GM12892 (cell line): ENCODE data around the gene PIGC.
"Not testable (repeated sequence)": the region's sequence is repeated elsewhere in the genome, so short reads cannot be mapped to it uniquely, and the experiment has no call there.

Experiments
- DNase-seq: peaks from one replicate; pipeline ENCODE4 v3.0.0; 2011; ENCODE audit not compliant: insufficient read length
- FAIRE-seq: peaks from 2 replicates; lab custom pipeline; 2011; peaks lifted over from hg19 to GRCh38; lab: Jason Lieb, UNC
- POLR2A ChIP-seq: IDR thresholded peaks from 2 replicates; pipeline ENCODE4 v1.6.1; 2011; ENCODE audit warnings: low read depth, low read length, control low read depth
- POLR2AphosphoS5 ChIP-seq: IDR thresholded peaks from 2 replicates; pipeline ENCODE4 v1.6.1; 2011; ENCODE audit warnings: low read depth, low read length, control low read depth
- TAF1 ChIP-seq: IDR thresholded peaks from 2 replicates; pipeline ENCODE4 v1.6.1; 2011; ENCODE audit warnings: low read depth, mild to moderate bottlenecking, control low read depth, low read length, borderline replicate concordance

Gene PIGC

GRCh38 chr1:172449585-172450523 lies 6.0 kb upstream of the PIGC start:
- FAIRE-seq (peak; percentile 68), DNase-seq (peak; percentile 24)
- TF ChIP-seq POLR2A (no peak), TAF1 (no peak), POLR2AphosphoS5 (no peak)

GRCh38 chr1:172448995-172449584 lies 5.2 kb upstream of the PIGC start:
- FAIRE-seq = no peak
- DNase-seq = no peak
- TF ChIP-seq POLR2A (no peak), TAF1 (no peak), POLR2AphosphoS5 (no peak)

GRCh38 chr1:172447641-172448040 lies 3.8 kb upstream of the PIGC start:
- TF ChIP-seq TAF1 = no peak
- no peak for TF ChIP-seq POLR2AphosphoS5
- no peak for TF ChIP-seq POLR2A
- no peak for DNase-seq
- no peak for FAIRE-seq

GRCh38 chr1:172446547-172446946 lies 2.7 kb upstream of the PIGC start:
- DNase-seq = no peak
- FAIRE-seq = no peak
- TF ChIP-seq TAF1 = no peak
- no peak for TF ChIP-seq POLR2AphosphoS5
- TF ChIP-seq POLR2A = no peak

- no peak for DNase-seq
- TF ChIP-seq POLR2A (no peak), TAF1 (no peak), POLR2AphosphoS5 (no peak)
- FAIRE-seq = no peak
Measured at GRCh38 chr1:172442843-172443565, 865 bp downstream of the PIGC start.

GRCh38 chr1:172442404-172442803 lies 1.5 kb downstream of the PIGC start:
- no peak for DNase-seq
- no peak for FAIRE-seq
- TF ChIP-seq POLR2A = no peak
- no peak for TF ChIP-seq TAF1
- no peak for TF ChIP-seq POLR2AphosphoS5

GRCh38 chr1:172437183-172437582 lies 6.7 kb downstream of the PIGC start:
- not testable (repeated sequence) for FAIRE-seq, DNase-seq

- no peak for FAIRE-seq
- no peak for DNase-seq
- TF ChIP-seq TAF1 (no peak), POLR2A (no peak), POLR2AphosphoS5 (no peak)
Measured at GRCh38 chr1:172431721-172432192, 12.1 kb downstream of the PIGC start.

- TF ChIP-seq POLR2A (no peak), POLR2AphosphoS5 (no peak), TAF1 (no peak)
- DNase-seq (no peak), FAIRE-seq (no peak)
Measured at GRCh38 chr1:172431204-172431603, 12.7 kb downstream of the PIGC start.

- no peak for TF ChIP-seq POLR2A
- TF ChIP-seq TAF1 = no peak
- no peak for TF ChIP-seq POLR2AphosphoS5
- DNase-seq (no peak), FAIRE-seq (no peak)
Measured at GRCh38 chr1:172430128-172430454, 13.8 kb downstream of the PIGC start.

- FAIRE-seq = no peak
- no peak for TF ChIP-seq POLR2A
- TF ChIP-seq POLR2AphosphoS5 = no peak
- TF ChIP-seq TAF1 = no peak
Measured at GRCh38 chr1:172429331-172430127, 14.3 kb downstream of the PIGC start.

More at GRCh38 chr1:172429331-172430127, 14.3 kb downstream of the PIGC start:
- DNase-seq = no peak
